CD4-positive, alpha-beta T cell (primary cell): Measurements from ENCODE around the gene CBX4. TPM values are rescaled to one million over a fixed set of nuclear protein-coding genes. Genes with fewer than 3 reads are reported as not detected.

Experiments used
- ATAC-seq: fragments of 200-7000 bp; cut with Tn5 transposase; one replicate; pipeline ENCODE4 v1.10.0; 2022; ENCODE audit warnings: mild to moderate bottlenecking; ENCODE audit not compliant: poor library complexity
- CTCF ChIA-PET: fragments of 350-600 bp; sonication (Branson Sonifier 250); formaldehyde crosslinking; loops from one replicate; lab custom pipeline; 2021; ENCODE audit warnings: antibody characterized with exemption, inconsistent platforms; lab: Charles Lee
- POLR2A ChIA-PET: fragments of 350-600 bp; sonication (Branson Sonifier 250); formaldehyde crosslinking; loops from one replicate; lab custom pipeline; 2021; ENCODE audit warnings: antibody characterized with exemption, inconsistent platforms; lab: Charles Lee
- DNase-seq, 14 experiments: peaks; one replicate each; pipeline ENCODE4 v3.0.0-alpha.2; 2013 to 2020; ENCODE audit warnings: mixed read lengths in 2 of 14
- H3K27ac ChIP-seq, 2 donors: one replicate each; pipeline versions ENCODE4 v1.5.1 to v1.7.0; 2013; ENCODE audit warnings: low read length in 2 of 2, low read depth in 1 of 2, mild to moderate bottlenecking in 1 of 2
- H3K27me3 ChIP-seq, 2 experiments: 1 replicate in 1 of 2; 2 replicates in 1 of 2; pipeline versions ENCODE4 v1.6.1 to v1.7.0; 2013; ENCODE audit warnings: low read length in 2 of 2, control low read depth in 1 of 2, mild to moderate bottlenecking in 1 of 2, moderate library complexity in 1 of 2; ENCODE audit not compliant: insufficient read depth in 2 of 2, control insufficient read depth in 1 of 2
- H3K36me3 ChIP-seq: one replicate; pipeline ENCODE4 v1.6.1; 2013; ENCODE audit warnings: low read length, control low read depth; ENCODE audit not compliant: insufficient read depth
- H3K4me1 ChIP-seq: one replicate; pipeline ENCODE4 v1.6.1; 2013; ENCODE audit warnings: low read length, control low read depth; ENCODE audit not compliant: insufficient read depth
- H3K4me3 ChIP-seq: one replicate; pipeline ENCODE4 v1.5.1; 2013; ENCODE audit warnings: mild to moderate bottlenecking, low read length, moderate library complexity
- H3K9me3 ChIP-seq, 2 experiments: 1 replicate in 1 of 2; 2 replicates in 1 of 2; pipeline versions ENCODE4 v1.6.1 to v1.7.0; 2013; ENCODE audit warnings: low read length in 2 of 2, mild to moderate bottlenecking in 2 of 2, control low read depth in 1 of 2, moderate library complexity in 1 of 2; ENCODE audit not compliant: control insufficient read depth in 1 of 2, insufficient read depth in 1 of 2
- H3K27ac Mint-ChIP-seq: one replicate; pipeline ENCODE4 v1.8.0; 2020; ENCODE audit warnings: mixed read lengths
- H3K27me3 Mint-ChIP-seq: one replicate; pipeline ENCODE4 v1.8.0; 2021; ENCODE audit warnings: mixed read lengths
- H3K36me3 Mint-ChIP-seq: one replicate; pipeline ENCODE4 v1.8.0; 2021; ENCODE audit warnings: low read depth, mixed read lengths
- H3K4me1 Mint-ChIP-seq: one replicate; pipeline ENCODE4 v1.8.0; 2021; ENCODE audit warnings: low read depth, mixed read lengths
- H3K4me3 Mint-ChIP-seq: one replicate; pipeline ENCODE4 v1.8.0; 2020; ENCODE audit warnings: mild to moderate bottlenecking, mixed read lengths
- H3K9me3 Mint-ChIP-seq: one replicate; pipeline ENCODE4 v1.8.0; 2020; ENCODE audit warnings: mixed read lengths
- CTCF ChIP-seq: fragments of 200-600 bp; IDR thresholded peaks from one replicate; pipeline ENCODE4 v1.8.0; 2022; ENCODE audit warnings: antibody characterized with exemption, mild to moderate bottlenecking
- intact Hi-C, 2 experiments: fragments of 100-400 bp; cut with DNase I in 1 of 2; cut with micrococcal nuclease in 1 of 2; formaldehyde crosslinking; loops; one replicate each; pipeline versions ENCODE4 v1.15.1 to v1.9.0; 2023 to 2025; cut with DNase I, micrococcal nuclease
- total RNA-seq, 174 experiments: library from RNA in 2 of 174; stranded (reverse) in 2 of 174; gene quantifications; one replicate each; pipeline ENCODE4 v1.2.3 and lab custom pipeline; 2021 to 2026

CBX4 gene
- total RNA-seq, 2 experiments from 2014 or later: 196 to 202 TPM

- no peak for TF ChIP-seq CTCF
- Histone ChIP-seq H3K27me3 (peaks cover 0 to 3% of the 10 kb centered on the region in 2 experiments), H3K4me3 (no peak overlapping the region), H3K36me3 (no peaks in the 10 kb centered on the region), H3K27ac (no peak overlapping the region), H3K4me1 (peaks cover 16% of the 10 kb centered on the region), H3K9me3 (no peaks in the 10 kb centered on the region)
- Mint-ChIP-seq H3K9me3 (no peaks in the 10 kb centered on the region), H3K36me3 (no peaks in the 10 kb centered on the region), H3K27ac (no peak overlapping the region), H3K27me3 (peaks cover 20% of the 10 kb centered on the region), H3K4me1 (peaks cover 8% of the 10 kb centered on the region), H3K4me3 (no peak overlapping the region)
- DNase-seq: peak in 1 of 14 experiments; percentile 40
- intact Hi-C loops: no loop called here
- ATAC-seq: no peak
- POLR2A ChIA-PET: interaction anchor here (1.1 to 2.5 kb wide), 2 partner anchors 10 to 30 kb away, joined by 3 to 7 read pairs; no protein-coding TSS in a partner anchor
- CTCF ChIA-PET: interaction anchor here (0.6 kb wide), 1 partner anchor 80 kb away, joined by 3 read pairs; no protein-coding TSS in a partner anchor
Observed at GRCh38 chr17:79826204-79826680, 13.0 kb downstream of the CBX4 start.

- H3K27ac Mint-ChIP-seq: no peak overlapping the region
Observed at GRCh38 chr17:79825580-79825921, 13.7 kb downstream of the CBX4 start.

GRCh38 chr17:79824893-79825579 is 14.2 kb downstream of the CBX4 start:
- ChIA-PET POLR2A (interaction anchor here (2.5 kb wide), 1 partner anchor 12 kb away, joined by 7 read pairs; no protein-coding TSS in a partner anchor), CTCF (no interaction called here)
- Histone ChIP-seq H3K4me3 (no peak overlapping the region), H3K27ac (no peak overlapping the region), H3K9me3 (no peaks in the 10 kb centered on the region), H3K27me3 (peaks cover 0 to 3% of the 10 kb centered on the region in 2 experiments), H3K36me3 (no peaks in the 10 kb centered on the region), H3K4me1 (peaks cover 8% of the 10 kb centered on the region)
- ATAC-seq (no peak), DNase-seq (no peak)
- Mint-ChIP-seq H3K4me3 (no peak overlapping the region), H3K4me1 (peaks cover 8% of the 10 kb centered on the region), H3K27ac (no peak overlapping the region), H3K27me3 (peaks cover 20% of the 10 kb centered on the region), H3K9me3 (no peaks in the 10 kb centered on the region), H3K36me3 (no peaks in the 10 kb centered on the region)
- intact Hi-C loops: no loop called here
- TF ChIP-seq CTCF: no peak

More at GRCh38 chr17:79825580-79825921, 13.7 kb downstream of the CBX4 start:
- peaks cover 0 to 3% of the 10 kb centered on the region in 2 experiments for H3K27me3 ChIP-seq
- DNase-seq: no peak
- Mint-ChIP-seq H3K4me1 (peaks cover 8% of the 10 kb centered on the region), H3K27me3 (peaks cover 20% of the 10 kb centered on the region), H3K36me3 (no peaks in the 10 kb centered on the region), H3K9me3 (no peaks in the 10 kb centered on the region), H3K4me3 (no peak overlapping the region)
- no peak overlapping the region for H3K27ac ChIP-seq
- intact Hi-C loops: no loop called here
- no peak for TF ChIP-seq CTCF
- no peak for ATAC-seq
- H3K4me3 ChIP-seq: no peak overlapping the region
- CTCF ChIA-PET: no interaction called here
- H3K4me1 ChIP-seq: peaks cover 10% of the 10 kb centered on the region
- no peaks in the 10 kb centered on the region for H3K9me3 ChIP-seq
- POLR2A ChIA-PET: interaction anchor here (2.5 kb wide), 1 partner anchor 11 kb away, joined by 7 read pairs; no protein-coding TSS in a partner anchor
- no peaks in the 10 kb centered on the region for H3K36me3 ChIP-seq
